ENCODE measurements around the gene TGFBR3L. TPM values are rescaled to one million over a fixed set of nuclear protein-coding genes. Genes with fewer than 3 reads are reported as not detected.
"Not testable (repeated sequence)": the region's sequence is repeated elsewhere in the genome, so short reads cannot be mapped to it uniquely, and the experiment has no call there.

Gene TGFBR3L
- total RNA-seq, 1 donor from 2014 or later: 0.52 TPM

- no peak for DNase-seq (ENCODE audit: low spot score)
Observed at GRCh38 chr19:7879836-7880235, 34.8 kb upstream of the TGFBR3L start.

- DNase-seq (ENCODE audit: low spot score): no peak
Observed at GRCh38 chr19:7881910-7882309, 32.7 kb upstream of the TGFBR3L start.

- no peak for DNase-seq (ENCODE audit: low spot score)
Observed at GRCh38 chr19:7883105-7883504, 31.5 kb upstream of the TGFBR3L start.

- no peak for DNase-seq (ENCODE audit: low spot score)
Observed at GRCh38 chr19:7883796-7884570, 30.6 kb upstream of the TGFBR3L start.

- no peak for DNase-seq (ENCODE audit: low spot score)
Observed at GRCh38 chr19:7885818-7886217, 28.8 kb upstream of the TGFBR3L start.

GRCh38 chr19:7887408-7888144, 27.1 kb upstream of the TGFBR3L start:
- DNase-seq (ENCODE audit: low spot score): no peak

GRCh38 chr19:7888145-7888825, 26.3 kb upstream of the TGFBR3L start, which contains the start of gene LRRC8E:
LRRC8E (plus strand) TSS chr19:7888510; CDS start chr19:7895604, 7,094 bp downstream.
- DNase-seq (ENCODE audit: low spot score): no peak

- no peak for DNase-seq (ENCODE audit: low spot score)
Observed at GRCh38 chr19:7888826-7889217, 25.8 kb upstream of the TGFBR3L start.

GRCh38 chr19:7893362-7894101, 21.1 kb upstream of the TGFBR3L start:
- not testable (repeated sequence) for DNase-seq (ENCODE audit: low spot score)

GRCh38 chr19:7894612-7895309, 19.9 kb upstream of the TGFBR3L start:
- no peak for DNase-seq (ENCODE audit: low spot score)

GRCh38 chr19:7895565-7895964, 19.1 kb upstream of the TGFBR3L start:
- no peak for DNase-seq (ENCODE audit: low spot score)

GRCh38 chr19:7897292-7897691, 17.3 kb upstream of the TGFBR3L start:
- no peak for DNase-seq (ENCODE audit: low spot score)

- DNase-seq (ENCODE audit: low spot score): no peak
Observed at GRCh38 chr19:7898967-7899366, 15.7 kb upstream of the TGFBR3L start.

- DNase-seq (ENCODE audit: low spot score): no peak
Observed at GRCh38 chr19:7899751-7900378, 14.8 kb upstream of the TGFBR3L start.

GRCh38 chr19:7900401-7900870, 14.2 kb upstream of the TGFBR3L start:
- no peak for DNase-seq (ENCODE audit: low spot score)

GRCh38 chr19:7900931-7901330, 13.7 kb upstream of the TGFBR3L start:
- no peak for DNase-seq (ENCODE audit: low spot score)

- DNase-seq (ENCODE audit: low spot score): no peak
Observed at GRCh38 chr19:7901337-7901736, 13.3 kb upstream of the TGFBR3L start.

- no peak for DNase-seq (ENCODE audit: low spot score)
Observed at GRCh38 chr19:7902796-7903243, 11.8 kb upstream of the TGFBR3L start.

GRCh38 chr19:7903244-7904073, 11.2 kb upstream of the TGFBR3L start, which contains the start of gene MAP2K7:
MAP2K7 (plus strand) TSS chr19:7903877; CDS start chr19:7903945, 68 bp downstream.
- DNase-seq (ENCODE audit: low spot score): peak; percentile 100
